ENCODE measurements around the gene KRTAP10-12. TPM values are rescaled to one million over a fixed set of nuclear protein-coding genes. Genes with fewer than 3 reads are reported as not detected.

Gene KRTAP10-12
- total and polyA plus RNA-seq, 2 experiments from 2014 or later = not detected

- no peak overlapping the region for H3K4me2 ChIP-seq (ENCODE audit: unreplicated experiment)
- no peak overlapping the region for H3K27ac ChIP-seq
- H3K4me1 ChIP-seq (ENCODE audit: insufficient read depth) = no peaks in the 10 kb centered on the region
- no peaks in the 10 kb centered on the region for H3K79me2 ChIP-seq (ENCODE audit: insufficient read depth)
- H3K9me2 ChIP-seq (ENCODE audit: insufficient read depth) = no peaks in the 10 kb centered on the region
- H3K27me3 ChIP-seq (replicated peaks; ENCODE audit: insufficient read depth) = peaks cover 71% of the 10 kb centered on the region
- WGBS, 2 experiments (ENCODE audit: low coverage in 1 of 2, low lambda C conversion rate in 2 of 2, missing lambda C conversion rate in 2 of 2) = 2 to 3% methylated on average over 51 to 52 of the region's 54 CpGs
- no peaks in the 10 kb centered on the region for H3F3A ChIP-seq (ENCODE audit: insufficient read depth)
- no peaks in the 10 kb centered on the region for H4K20me1 ChIP-seq (ENCODE audit: insufficient read depth)
- TF ChIP-seq EZH2phosphoT487 (IDR thresholded peaks at IDR 0.05; ENCODE audit: insufficient read depth, low read depth) = no peak
- TF ChIP-seq EZH2 (IDR thresholded peaks at IDR 0.05; ENCODE audit: insufficient read depth, poor library complexity, severe bottlenecking) = no peak
- no peak overlapping the region for H3K4me3 ChIP-seq
- no peaks in the 10 kb centered on the region for H3K9me3 ChIP-seq (ENCODE audit: low read depth)
- in situ Hi-C loops (cut with MboI) = no loop called here
- H2AFZ ChIP-seq = no peak overlapping the region
- DNase-seq = no peak
- H3K9ac ChIP-seq = no peak overlapping the region
- no peaks in the 10 kb centered on the region for H3K36me3 ChIP-seq (ENCODE audit: low read depth)
Measured at GRCh38 chr21:44706026-44706705, 9.2 kb downstream of the KRTAP10-12 start.

GRCh38 chr21:44706706-44707581 is 10.0 kb downstream of the KRTAP10-12 start:
- no peak for TF ChIP-seq EZH2 (IDR thresholded peaks at IDR 0.05; ENCODE audit: insufficient read depth, poor library complexity, severe bottlenecking)
- no peak for TF ChIP-seq EZH2phosphoT487 (IDR thresholded peaks at IDR 0.05; ENCODE audit: insufficient read depth, low read depth)
- WGBS, 2 experiments (ENCODE audit: low coverage in 1 of 2, low lambda C conversion rate in 2 of 2, missing lambda C conversion rate in 2 of 2) = 2% methylated on average over 33 to 45 of the region's 46 CpGs
- Histone ChIP-seq H3K36me3 (ENCODE audit: low read depth) (no peaks in the 10 kb centered on the region), H2AFZ (no peak overlapping the region), H3K4me2 (ENCODE audit: unreplicated experiment) (no peak overlapping the region), H3K9me3 (ENCODE audit: low read depth) (no peaks in the 10 kb centered on the region), H3K9ac (no peak overlapping the region), H4K20me1 (ENCODE audit: insufficient read depth) (no peaks in the 10 kb centered on the region), H3K27ac (no peak overlapping the region), H3K79me2 (ENCODE audit: insufficient read depth) (no peaks in the 10 kb centered on the region), H3F3A (ENCODE audit: insufficient read depth) (no peaks in the 10 kb centered on the region), H3K4me1 (ENCODE audit: insufficient read depth) (no peaks in the 10 kb centered on the region), H3K9me2 (ENCODE audit: insufficient read depth) (no peaks in the 10 kb centered on the region), H3K4me3 (no peak overlapping the region), H3K27me3 (replicated peaks; ENCODE audit: insufficient read depth) (peaks cover 73% of the 10 kb centered on the region)
- no peak for DNase-seq
- in situ Hi-C loops (cut with MboI) = no loop called here

- in situ Hi-C loops (cut with MboI) = no loop called here
- H3K4me1 ChIP-seq (ENCODE audit: insufficient read depth) = no peaks in the 10 kb centered on the region
- H3K27me3 ChIP-seq (replicated peaks; ENCODE audit: insufficient read depth) = peaks cover 75% of the 10 kb centered on the region
- H3K27ac ChIP-seq = no peak overlapping the region
- WGBS, 2 experiments (ENCODE audit: low coverage in 1 of 2, low lambda C conversion rate in 2 of 2, missing lambda C conversion rate in 2 of 2) = 0% methylated on average over 12 to 13 of the region's 13 CpGs
- no peak overlapping the region for H3K9ac ChIP-seq
- H3K4me2 ChIP-seq (ENCODE audit: unreplicated experiment) = no peak overlapping the region
- H3F3A ChIP-seq (ENCODE audit: insufficient read depth) = no peaks in the 10 kb centered on the region
- no peaks in the 10 kb centered on the region for H3K79me2 ChIP-seq (ENCODE audit: insufficient read depth)
- H3K9me3 ChIP-seq (ENCODE audit: low read depth) = no peaks in the 10 kb centered on the region
- no peaks in the 10 kb centered on the region for H3K36me3 ChIP-seq (ENCODE audit: low read depth)
- H4K20me1 ChIP-seq (ENCODE audit: insufficient read depth) = no peaks in the 10 kb centered on the region
- TF ChIP-seq EZH2 (IDR thresholded peaks at IDR 0.05; ENCODE audit: insufficient read depth, poor library complexity, severe bottlenecking) = no peak
- TF ChIP-seq EZH2phosphoT487 (IDR thresholded peaks at IDR 0.05; ENCODE audit: insufficient read depth, low read depth) = no peak
- no peak for DNase-seq
- H2AFZ ChIP-seq = no peak overlapping the region
- no peaks in the 10 kb centered on the region for H3K9me2 ChIP-seq (ENCODE audit: insufficient read depth)
- H3K4me3 ChIP-seq = no peak overlapping the region
Measured at GRCh38 chr21:44708213-44708865, 11.4 kb downstream of the KRTAP10-12 start.

GRCh38 chr21:44708866-44709425 is 12.0 kb downstream of the KRTAP10-12 start:
- H3F3A ChIP-seq (ENCODE audit: insufficient read depth) = no peaks in the 10 kb centered on the region
- no peaks in the 10 kb centered on the region for H3K79me2 ChIP-seq (ENCODE audit: insufficient read depth)
- H2AFZ ChIP-seq = no peak overlapping the region
- no peak overlapping the region for H3K27ac ChIP-seq
- no peaks in the 10 kb centered on the region for H3K9me2 ChIP-seq (ENCODE audit: insufficient read depth)
- peaks cover 76% of the 10 kb centered on the region for H3K27me3 ChIP-seq (replicated peaks; ENCODE audit: insufficient read depth)
- TF ChIP-seq EZH2phosphoT487 (IDR thresholded peaks at IDR 0.05; ENCODE audit: insufficient read depth, low read depth) (no peak), EZH2 (IDR thresholded peaks at IDR 0.05; ENCODE audit: insufficient read depth, poor library complexity, severe bottlenecking) (no peak)
- in situ Hi-C loops (cut with MboI) = no loop called here
- DNase-seq = no peak
- no peaks in the 10 kb centered on the region for H4K20me1 ChIP-seq (ENCODE audit: insufficient read depth)
- no peaks in the 10 kb centered on the region for H3K9me3 ChIP-seq (ENCODE audit: low read depth)
- no peak overlapping the region for H3K4me3 ChIP-seq
- H3K9ac ChIP-seq = no peak overlapping the region
- WGBS, 2 experiments (ENCODE audit: low coverage in 1 of 2, low lambda C conversion rate in 2 of 2, missing lambda C conversion rate in 2 of 2) = 2 to 3% methylated on average over 20 to 25 of the region's 25 CpGs
- H3K4me2 ChIP-seq (ENCODE audit: unreplicated experiment) = no peak overlapping the region
- no peaks in the 10 kb centered on the region for H3K36me3 ChIP-seq (ENCODE audit: low read depth)
- H3K4me1 ChIP-seq (ENCODE audit: insufficient read depth) = no peaks in the 10 kb centered on the region
